ENCODE data around the gene ABR.

ABR gene

DNA sequence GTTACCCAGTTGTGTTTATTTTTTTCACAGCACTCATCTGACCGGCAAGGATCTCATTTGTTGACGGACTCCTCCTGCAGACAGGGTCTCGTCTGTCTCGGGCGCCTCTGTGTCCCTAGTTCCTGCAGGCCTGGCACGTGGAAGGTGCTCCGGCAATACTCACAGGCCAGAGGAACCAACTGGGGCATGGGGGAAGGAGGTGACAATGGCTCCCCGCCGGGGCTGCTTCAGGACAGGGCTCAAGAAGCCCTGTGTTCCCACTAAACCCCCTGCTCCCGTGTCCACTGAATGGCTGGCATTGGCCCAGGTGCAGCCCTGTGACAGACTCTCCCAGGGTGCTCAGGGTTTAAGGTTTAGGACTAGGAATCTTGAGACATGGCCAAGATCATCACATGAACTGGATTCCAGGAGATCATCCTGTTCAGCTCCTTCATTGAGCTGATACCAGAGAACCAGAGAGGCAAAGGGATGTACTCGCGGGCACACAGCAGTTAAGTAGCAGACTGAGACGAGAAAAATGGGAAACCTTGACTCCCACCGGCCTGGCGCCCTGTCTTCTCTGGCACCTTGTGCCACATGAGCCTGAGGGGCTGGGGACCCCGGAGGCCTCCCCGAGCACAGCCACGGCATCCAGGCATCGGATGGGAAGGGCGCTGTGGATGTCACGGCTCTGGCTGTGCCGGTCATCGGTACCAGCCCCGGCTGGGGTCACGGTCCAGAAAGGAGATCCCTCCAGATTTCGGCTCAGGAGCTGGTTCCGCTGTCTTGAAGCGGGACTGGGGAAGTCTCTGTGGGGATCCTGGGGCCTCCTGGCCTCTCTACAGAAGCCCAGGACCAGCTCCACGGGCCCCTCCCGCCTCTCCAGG, 153.8 kb downstream of the ABR start:
- DNase-seq = no peak

DNA sequence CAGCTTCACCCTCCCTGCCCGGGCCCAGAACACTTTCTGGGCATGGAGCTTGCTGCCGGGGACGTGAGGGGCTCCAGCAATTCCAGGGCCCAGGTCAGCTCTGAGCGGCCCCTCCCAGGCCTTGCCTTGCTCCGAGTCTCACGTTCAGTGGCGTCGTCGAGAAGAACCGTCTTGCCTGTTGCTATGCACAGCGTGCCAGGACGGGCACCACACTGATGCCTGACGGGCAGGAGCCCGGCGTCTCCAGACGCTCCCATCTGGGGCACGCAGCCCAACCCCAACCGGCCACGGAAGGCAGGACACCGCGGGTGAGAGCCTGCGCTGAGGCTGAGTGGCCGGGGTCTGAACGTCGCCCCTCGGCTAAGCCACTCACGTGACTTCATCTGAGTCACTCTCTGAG, 155.7 kb downstream of the ABR start:
- no peak for DNase-seq

DNA sequence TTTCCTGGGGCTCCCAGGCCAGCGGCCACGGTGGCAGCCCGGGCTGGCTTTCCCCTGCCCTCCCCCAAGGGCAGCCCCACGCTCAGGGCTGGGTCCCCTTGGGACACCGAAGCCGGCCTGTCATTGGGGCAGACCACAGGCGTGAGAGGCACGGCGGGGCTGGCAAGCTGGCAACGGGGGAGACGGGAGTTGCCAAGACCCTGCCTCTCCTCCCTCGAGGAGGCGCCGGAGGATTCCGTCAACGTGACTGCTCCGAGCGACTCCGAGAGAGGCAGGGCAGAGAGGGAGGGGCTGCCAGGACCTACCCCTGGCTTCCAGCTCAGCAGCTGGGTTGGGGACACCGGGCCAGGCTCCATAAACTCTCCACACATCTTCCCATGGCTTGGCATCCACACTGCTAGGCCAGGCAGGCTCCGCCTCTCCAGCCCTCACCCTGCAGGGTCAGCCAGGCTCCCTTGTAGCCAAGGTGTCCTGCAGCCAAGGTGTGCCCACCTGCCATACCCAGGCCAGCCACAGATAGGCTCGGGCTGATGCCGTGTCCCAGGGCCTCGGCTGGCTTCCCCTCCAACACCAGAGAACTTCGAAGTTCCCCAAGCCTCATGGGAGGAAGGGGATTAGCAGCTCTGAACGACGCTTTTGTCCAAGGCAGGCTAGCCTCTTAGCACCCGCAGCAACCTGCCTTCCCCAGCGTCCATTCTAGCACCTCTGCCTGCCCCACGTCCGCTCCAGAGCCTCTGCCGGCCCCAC, 157.3 kb downstream of the ABR start:
- DNase-seq = no peak

DNA sequence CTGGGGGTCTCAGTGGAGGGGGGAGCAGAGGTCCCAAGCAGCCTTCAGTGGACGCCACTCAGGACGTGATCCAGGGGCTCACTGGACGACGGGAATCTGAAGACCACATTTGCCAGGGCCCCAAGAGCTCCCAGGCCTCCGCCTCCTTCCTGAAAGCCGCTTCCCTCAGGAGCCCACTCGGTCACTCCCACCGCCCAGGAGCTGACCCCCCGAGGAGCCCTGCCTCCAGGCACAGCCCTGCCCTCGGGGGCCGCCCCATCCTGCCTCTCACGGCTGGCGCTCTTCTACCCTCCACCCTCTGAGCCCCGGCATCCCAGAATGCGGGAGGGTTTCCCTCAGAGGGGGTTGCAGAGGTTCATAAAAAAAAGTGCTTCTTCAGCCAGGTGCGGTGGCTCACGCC, 158.6 kb downstream of the ABR start:
- DNase-seq = no peak

DNA sequence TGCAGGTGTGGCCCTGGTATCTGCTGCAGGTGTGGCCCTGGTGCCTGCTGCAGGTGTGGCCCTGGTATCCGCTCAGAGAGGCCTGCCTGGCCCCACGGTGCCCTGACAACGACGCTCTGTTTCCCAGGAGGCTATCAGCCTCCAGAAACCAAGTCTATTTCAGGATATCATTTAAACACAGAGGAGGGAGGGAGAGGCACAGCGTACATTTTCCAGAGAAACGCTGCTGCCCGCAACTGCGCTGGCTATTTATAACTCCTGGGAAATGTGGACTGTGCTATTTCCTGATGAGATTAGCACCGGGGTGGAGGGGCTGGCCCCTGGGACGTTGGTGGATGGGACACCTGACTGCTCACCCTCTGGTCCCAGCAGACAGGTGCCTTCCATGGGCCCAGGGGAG, 160.3 kb downstream of the ABR start:
- no peak for DNase-seq

DNA sequence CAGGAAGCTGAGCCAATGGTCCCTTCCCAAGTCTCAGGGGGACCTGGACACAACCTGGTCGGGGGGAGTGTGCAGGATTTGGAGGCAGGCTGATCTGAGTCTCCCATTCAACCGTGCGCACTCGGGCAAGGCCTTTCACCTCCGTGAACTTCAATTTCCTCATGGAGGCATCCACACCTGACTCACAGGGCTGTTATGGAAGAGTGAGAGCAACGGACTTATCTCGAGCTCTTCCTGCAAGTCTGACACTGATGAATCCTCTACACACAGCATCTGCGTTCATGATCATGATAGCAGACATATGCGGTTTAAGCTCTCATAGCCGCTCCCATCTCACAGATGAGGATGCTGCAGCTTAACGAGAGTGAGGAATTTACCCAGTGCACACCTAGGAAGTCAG, 161.2 kb downstream of the ABR start:
- no peak for DNase-seq

DNA sequence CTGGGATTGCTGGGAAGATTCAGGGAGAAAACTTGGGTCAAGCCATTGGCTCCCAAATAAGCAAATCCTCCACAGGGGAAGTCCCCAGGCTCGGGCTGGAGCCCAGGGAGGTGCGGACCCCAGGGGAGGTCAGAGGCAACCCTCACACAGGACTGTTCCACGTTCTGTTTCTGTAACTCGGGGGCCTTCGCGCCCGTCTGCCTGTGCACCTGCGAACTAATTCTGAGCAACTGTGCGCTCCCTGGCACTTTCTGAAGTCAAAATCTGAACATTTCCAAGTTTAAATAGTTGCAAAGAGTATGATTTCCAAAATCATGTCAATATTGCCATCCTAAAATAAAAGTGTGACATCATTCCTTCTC, 166.1 kb downstream of the ABR start:
- no peak for DNase-seq

DNA sequence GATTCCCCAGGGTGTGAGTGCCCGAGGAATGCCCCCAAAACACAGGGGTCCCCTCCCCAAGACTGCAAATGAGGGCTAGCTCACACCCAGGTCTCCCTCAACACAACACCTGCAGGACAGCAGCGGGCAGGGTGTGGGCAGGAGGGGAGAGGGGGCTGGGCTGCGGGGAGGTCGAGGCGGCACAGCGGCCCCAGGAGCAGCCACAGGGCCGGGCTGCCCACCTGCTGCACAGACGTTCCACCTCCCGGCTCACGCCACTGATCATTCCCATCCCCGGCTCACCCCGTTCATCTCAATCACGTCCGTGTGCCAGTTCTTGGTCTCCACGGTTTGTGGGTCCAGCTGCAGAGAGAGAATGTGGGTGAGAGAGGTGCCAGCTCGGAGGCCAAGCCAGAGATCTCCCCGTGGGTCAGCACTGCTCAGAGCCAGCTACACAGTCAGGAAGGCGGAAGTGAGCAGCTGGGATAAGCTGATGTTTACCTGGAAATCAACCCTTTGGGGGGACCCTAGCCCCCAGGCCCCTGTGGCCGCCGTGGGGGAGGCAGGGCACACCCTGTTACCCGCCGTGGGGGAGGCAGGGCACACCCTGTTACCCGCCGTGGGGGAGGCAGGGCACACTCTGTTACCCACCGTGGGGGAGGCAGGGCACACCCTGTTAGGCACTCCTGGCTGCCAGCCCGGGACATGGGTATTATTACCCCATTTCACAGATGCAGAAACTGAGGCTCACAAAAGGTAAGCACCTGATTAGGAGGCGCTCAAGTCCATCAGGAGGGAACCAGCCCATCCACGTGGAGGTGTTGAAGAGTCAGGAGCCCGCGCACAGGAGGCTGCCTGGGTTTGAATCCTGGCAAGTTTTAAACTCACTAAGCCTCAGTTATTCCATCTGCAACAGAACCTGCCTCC, 166.7 kb downstream of the ABR start:
- DNase-seq = no peak

DNA sequence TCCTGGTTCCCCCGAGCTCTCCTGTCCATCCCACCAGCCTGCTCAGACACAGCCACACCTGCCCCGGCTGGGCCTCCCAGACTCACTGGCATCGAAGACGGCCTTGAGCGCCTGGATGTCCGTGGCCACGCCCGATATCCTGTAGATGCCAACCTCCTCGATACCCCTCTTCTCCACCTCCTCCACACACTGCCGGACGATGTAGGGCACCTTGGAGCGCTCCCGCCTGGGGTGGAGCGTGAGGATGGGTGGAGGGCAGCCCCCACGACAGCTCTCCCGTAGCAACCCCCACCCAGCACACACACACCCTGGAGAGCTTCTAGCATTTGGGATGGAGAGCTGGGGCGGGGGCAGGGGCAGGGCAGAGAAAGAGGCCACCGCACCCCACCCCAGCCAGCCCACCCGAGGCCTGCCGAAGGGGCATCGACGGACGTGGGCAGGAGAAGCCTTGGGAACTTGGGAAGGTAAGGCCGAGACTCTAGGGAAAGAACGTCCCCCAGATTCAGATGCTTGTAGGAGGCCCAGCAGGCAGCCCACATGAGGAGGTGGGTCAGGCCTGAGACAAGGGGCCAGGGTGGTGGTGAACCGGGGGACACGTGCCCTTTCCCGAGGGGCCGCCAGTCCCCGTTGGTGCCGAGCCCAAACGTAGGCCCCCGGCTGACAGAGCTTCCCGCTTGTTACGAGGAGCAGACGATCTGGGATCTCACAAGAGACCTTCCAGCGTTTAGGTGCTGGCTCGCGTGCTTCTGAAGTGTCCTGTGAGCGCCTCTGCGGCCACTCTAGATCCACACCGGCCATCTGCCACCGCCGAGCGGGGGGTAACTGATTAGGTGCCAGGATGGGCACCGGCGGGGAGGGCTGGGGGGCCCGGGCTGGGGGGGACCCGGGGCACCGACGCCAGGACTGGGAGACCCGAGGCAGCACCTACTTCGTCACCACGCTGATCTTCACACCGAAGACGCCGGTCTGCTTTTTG, 167.7 kb downstream of the ABR start:
- DNase-seq = no peak

DNA sequence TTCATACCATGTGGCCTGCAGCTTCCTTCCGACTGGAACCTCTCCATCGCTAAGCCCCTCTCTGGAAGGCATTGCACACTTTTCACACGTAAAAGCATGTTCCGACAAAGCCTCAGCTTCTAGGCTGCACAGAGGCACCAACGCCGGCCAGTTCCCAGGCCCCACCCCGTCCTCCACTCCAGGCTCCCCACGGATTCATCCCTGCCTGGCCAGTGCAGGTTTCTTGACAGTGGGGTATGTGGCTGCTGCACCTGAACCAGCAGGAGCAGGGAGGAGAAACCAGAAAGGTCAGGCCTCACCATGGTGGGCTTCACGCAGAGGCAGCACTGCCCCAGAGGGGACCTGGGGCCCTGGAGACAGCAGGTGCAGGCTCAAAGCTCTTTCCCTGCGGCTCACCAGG, 168.6 kb downstream of the ABR start:
- no peak for DNase-seq

DNA sequence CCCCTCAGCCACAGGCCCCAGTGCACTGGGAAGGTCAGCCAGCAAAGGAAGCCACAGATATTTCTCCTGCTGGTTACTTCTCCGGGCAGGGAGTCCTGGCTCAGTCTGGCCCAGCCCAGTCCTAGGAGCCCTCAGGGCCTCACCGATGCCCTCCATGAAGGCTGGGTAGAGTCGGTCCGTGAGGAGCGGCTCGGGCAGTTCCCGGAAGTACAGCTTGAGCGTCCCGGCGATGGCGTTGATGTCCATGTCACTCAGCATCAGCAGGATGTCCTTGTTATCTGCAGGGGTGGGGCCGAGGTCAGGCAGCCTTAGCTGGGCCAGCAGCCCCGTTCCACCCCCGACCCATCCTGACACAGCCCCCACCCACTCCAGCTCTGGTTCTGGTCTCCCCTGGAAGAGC, 169.2 kb downstream of the ABR start:
- DNase-seq = no peak

DNA sequence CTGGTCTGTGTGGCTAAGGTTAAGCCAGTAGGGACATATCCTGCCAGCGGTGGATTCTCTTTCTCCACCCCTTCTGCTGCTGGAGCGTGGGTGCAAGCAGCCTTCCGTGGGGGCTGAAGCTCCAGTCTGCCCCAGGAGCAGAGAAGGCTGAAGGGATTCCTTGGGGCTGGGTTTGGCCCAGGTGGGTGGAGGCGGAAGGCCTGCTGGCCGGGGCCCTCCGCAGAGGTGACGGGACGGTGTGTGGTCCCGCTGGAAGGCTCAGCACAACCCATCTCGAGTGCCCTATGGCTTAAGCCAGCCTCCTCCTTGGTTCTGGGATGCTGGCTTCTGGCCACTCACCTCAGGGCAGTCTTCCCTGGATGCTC, 169.7 kb downstream of the ABR start:
- DNase-seq = no peak

DNA sequence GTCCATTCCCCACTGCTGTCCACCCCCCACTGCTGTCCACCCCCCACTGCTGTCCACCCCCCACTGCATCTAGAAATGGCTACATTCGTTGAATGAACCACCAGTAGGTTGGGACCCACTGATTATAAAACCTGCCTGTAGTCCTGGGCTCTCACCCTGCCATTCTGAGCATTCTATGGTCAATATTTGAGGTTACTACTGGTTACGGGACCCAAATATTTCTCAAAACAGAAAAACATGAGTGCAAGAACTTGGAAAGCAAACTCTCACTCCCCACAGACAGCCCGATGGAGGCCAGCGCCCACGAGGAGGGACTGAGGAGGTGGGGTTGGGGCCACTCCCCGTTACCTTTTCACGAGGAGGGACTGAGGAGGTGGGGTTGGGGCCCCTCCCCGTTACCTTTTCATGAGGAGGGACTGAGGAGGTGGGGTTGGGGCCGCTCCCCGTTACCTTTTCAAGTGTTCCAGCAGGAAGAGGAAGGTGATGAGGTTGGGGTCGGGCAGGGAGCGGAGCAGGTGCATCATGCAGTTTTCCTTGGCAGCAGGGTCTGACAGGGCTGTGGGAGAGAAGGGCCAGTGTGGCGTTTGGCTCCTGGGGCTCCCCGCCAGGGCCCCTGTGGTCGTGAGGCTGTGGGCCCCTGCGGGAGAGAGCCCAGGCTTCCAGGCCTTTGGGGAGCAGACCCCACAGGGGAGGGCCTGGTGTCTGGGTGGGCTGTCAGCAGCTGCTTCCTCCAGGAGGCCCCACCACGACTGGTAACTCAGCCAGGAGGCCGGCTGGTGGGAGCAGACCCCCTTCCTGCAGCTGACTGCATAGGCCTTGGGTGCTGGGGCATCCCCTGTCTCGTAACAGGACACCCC, 170.3 kb downstream of the ABR start:
- DNase-seq = no peak

DNA sequence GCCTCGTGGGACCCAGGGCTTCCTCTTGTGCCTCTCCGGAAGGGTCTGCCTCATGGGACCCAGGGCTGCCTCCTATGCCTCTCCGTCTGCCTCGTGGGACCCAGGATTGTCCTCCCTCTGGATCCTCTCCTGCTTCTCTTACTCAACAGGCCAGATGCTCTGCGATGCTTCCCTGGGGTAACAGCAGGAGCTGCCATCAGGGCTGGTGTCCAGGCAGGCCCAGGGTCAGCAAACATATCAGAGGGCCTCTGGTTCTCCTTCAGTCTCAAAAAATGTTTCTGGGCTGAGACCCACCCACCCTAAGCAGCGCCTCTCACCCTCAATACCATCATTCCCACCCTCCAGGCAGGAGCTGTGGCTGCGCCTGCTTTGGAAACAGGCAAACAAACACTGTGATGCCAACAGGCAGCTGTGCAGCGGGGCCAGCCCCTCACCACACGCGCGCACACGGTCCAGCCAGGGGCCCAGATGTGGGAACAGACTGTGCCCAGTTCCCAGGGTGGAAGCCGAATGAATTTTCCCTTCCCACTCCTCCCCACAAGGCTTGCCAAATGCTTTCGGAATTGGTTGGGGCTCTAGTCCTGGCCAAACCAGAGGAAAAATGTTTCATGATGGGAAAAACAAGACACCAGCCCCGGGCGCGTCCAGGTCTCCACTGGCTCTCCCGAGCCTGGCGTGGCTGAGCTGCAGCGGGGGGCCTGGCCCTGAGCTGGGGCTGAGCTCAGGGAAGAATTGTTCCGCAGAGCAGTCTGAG, 171.6 kb downstream of the ABR start:
- DNase-seq = peak; percentile 43

DNA sequence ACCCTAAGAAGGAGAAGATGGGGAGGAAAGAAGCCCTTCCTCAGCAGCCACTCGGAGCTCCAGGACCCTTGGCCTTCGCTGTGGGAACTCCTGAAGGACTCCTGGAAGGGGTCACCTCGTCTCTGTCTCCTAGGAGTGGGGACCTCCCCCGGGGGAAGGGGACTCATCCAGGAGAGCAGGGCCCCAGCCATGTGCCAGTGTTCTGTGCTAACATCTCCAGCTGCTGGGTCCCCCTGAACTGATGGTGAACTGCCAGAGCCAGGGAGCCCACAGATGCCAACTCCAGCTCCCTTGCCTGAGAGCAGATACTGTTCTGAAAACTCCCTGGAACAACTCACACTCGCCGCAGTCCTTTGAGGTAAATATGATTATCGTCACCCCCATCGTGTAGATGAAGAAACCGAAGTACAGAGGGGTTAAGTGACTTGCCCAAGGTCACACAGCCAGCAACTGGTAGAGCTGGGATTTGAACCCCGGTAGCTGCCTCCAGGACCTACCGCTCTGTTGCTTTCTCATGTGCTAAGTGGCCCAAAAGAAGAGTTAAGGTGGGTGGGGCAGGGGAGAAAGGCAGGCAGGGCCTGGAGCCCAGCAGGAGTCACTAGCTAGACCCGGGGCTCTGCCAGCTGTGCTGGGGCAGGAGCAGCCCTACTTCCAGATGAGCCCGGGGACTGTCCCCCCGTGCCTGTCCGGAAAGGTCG, 172.3 kb downstream of the ABR start:
- peak; percentile 24 for DNase-seq

DNA sequence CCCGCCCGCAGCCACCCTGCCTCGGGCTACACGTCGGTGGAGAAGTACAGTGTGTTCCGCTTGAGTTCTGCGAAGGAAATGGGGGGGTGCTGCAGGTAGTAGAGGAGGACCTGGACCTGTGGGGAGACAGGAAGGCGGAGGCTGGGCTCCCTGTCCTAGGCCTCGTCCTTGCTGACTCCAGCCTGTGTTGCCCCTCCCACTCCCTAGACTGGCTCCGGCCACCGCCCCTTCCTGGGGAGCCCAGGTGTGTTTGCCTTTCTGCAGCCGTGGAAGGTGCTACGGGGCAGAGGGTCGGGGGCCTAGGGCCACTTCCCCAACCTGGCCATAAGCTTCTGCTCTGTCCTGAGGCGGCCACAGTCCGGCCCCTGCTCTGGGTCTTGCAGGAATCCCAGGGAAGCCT, 173.7 kb downstream of the ABR start:
- DNase-seq = no peak

DNA sequence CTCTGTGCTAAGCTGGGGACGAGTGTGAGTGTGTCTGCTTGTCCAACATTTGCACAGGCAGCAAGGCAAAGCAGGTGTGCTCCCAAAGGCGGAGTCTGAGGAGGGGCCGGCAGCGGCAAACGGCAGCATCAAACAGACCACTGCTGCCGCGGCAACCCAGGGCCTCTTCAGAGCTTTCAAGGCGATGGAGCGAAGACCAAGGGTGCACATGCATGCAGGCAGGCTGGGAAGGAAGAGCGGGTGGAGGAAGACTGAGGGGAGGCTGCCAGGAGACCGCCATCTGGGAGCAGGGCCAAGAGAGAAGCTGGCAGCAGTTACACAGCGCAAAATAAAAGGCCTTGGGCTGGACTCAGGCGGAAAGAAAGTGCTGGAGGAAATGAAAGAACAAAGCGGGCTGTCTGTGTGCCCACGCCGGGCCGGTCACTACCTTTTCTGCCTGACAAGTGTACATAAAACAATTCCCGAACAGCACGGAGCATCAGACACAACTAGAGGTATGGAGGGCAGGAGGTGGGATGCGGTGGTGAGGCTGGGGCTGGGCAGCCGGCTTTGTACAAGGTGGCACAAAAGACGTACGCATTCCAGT, 174.3 kb downstream of the ABR start:
- DNase-seq = peak; percentile 56

DNA sequence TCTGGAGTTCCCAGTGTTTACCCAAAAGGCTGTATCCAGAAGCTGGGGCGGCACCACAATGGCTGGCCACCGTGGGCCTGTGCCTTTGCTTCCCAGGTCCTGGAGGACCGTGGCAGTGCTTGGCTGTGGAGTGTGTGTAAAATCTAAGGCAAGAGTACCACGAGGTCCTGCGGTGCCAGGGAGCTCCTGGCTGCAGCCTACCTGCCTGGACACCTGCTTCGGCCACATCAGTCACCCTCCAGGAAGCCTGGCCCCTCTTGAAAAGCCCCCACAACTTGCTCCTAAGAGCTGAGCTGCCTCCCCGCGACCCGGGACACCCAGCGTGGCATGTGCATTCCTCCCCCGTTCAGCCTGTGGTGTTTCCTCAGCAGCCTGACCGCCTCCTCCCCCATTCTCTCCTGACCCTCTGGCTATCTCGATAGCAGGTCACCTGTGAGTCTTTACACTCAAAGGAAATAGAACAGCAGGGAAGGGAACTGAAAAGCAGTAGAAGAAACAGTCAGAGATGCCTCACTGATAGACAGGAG, 174.9 kb downstream of the ABR start:
- no peak for DNase-seq
